ENCODE data around the gene CDH4.

DNA sequence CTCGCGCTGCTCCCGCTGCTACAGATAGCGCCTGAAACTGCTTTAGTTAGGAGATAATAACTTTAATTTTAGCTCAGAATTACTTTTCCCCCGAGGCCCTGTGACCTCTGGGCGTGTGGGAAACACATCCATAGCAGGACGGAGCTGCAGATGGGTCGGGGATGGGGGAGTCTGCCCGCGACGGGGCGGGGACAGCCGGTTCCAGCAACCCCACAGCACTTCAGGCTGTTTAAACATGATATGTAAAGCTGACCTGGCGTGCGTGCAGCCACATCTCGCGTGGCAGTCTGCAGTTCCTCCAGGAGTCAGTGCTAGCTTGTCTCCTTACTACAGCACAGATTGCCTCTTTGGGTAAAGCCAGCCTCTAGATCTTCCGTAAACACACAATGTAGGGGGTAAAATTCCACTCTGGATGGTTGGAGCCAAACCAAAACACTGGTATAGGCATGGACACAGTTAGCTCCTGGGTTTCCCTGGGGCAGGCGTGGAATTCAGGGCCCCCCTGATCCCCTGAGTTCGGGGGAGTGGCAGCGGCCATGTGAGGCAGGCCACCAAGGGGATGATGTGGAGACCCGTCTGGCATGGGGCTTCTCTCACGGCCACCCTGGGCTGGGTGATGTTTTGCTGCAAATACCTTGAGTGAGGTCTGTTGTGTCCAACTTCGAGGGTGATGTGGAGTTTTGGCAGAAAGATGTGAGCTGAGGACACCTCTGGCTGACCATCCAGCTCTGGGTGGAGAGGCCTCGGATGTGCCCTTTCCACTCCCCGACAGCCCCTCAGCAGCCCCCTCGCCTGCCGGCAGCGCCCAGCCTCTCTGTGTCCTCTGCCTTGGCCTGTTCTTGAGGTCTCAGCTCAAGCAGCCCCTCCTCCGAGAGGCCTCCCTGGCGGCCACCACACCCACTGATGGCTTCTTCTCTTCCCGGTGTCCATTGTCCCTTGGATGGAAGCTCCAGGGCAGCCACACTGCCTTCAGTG, 599.2 kb downstream of the CDH4 start:
- TF ChIP-seq TAF1 (IDR thresholded peaks at IDR 0.05; ENCODE audit: borderline replicate concordance, insufficient read depth, low read length) (no peak), POLR2AphosphoS5 (IDR thresholded peaks at IDR 0.05; ENCODE audit: low read depth, low read length) (no peak), FOXP2 (optimal IDR thresholded peaks at IDR 0.05; ENCODE audit: borderline replicate concordance, extremely low read depth, extremely low read length, insufficient read depth) (no peak), SIN3A (IDR thresholded peaks at IDR 0.05; ENCODE audit: borderline replicate concordance, insufficient read depth, low read length) (no peak)
- TF ChIP-seq, protein P1, sequence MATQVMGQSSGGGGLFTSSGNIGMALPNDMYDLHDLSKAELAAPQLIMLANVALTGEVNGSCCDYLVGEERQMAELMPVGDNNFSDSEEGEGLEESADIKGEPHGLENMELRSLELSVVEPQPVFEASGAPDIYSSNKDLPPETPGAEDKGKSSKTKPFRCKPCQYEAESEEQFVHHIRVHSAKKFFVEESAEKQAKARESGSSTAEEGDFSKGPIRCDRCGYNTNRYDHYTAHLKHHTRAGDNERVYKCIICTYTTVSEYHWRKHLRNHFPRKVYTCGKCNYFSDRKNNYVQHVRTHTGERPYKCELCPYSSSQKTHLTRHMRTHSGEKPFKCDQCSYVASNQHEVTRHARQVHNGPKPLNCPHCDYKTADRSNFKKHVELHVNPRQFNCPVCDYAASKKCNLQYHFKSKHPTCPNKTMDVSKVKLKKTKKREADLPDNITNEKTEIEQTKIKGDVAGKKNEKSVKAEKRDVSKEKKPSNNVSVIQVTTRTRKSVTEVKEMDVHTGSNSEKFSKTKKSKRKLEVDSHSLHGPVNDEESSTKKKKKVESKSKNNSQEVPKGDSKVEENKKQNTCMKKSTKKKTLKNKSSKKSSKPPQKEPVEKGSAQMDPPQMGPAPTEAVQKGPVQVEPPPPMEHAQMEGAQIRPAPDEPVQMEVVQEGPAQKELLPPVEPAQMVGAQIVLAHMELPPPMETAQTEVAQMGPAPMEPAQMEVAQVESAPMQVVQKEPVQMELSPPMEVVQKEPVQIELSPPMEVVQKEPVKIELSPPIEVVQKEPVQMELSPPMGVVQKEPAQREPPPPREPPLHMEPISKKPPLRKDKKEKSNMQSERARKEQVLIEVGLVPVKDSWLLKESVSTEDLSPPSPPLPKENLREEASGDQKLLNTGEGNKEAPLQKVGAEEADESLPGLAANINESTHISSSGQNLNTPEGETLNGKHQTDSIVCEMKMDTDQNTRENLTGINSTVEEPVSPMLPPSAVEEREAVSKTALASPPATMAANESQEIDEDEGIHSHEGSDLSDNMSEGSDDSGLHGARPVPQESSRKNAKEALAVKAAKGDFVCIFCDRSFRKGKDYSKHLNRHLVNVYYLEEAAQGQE (IDR thresholded peaks at IDR 0.05; ENCODE audit: insufficient read depth in 1 of 2, low read depth in 2 of 2, low read length in 2 of 2) = no peak

Data from PFSK-1 (cell line).